22Rv1 (cell line): ENCODE measurements around the gene IQSEC1.

ENCODE experiments used
- CTCF ChIP-seq: fragments of 450-650 bp; IDR thresholded peaks from 2 replicates; pipeline ENCODE4 v1.5.1; 2017; ENCODE audit warnings: mild to moderate bottlenecking
- ZFX ChIP-seq: fragments of 450-650 bp; IDR thresholded peaks from 2 replicates; pipeline ENCODE4 v1.6.1; 2017; ENCODE audit warnings: antibody characterized with exemption, borderline replicate concordance

- TF ChIP-seq CTCF (no peak), ZFX (no peak)
These were observed 31.3 kb upstream of the IQSEC1 start for GRCh38 chr3:13104511-13104910.
